Epithelial cell of proximal tubule (primary cell): Measurements from ENCODE around the gene ERI3. TPM values are rescaled to one million over a fixed set of nuclear protein-coding genes. Genes with fewer than 3 reads are reported as not detected.

Source experiments
- DNase-seq: peaks from one replicate; pipeline ENCODE4 v3.0.0-alpha.2; 2011; ENCODE audit warnings: low read depth
- H3K4me3 ChIP-seq: 2 replicates; pipeline ENCODE4 v1.5.1; 2011; ENCODE audit warnings: low read depth, mild to moderate bottlenecking, low read length
- CTCF ChIP-seq: conservative IDR thresholded peaks from 2 replicates; pipeline ENCODE4 v1.5.1; 2012; ENCODE audit warnings: low read depth, mild to moderate bottlenecking, low read length
- total RNA-seq: library from RNA; depleted of rRNA; stranded (reverse); fragments of >200 nt; gene quantifications from 2 replicates; pipeline ENCODE4 v1.2.3, GENCODE V29; 2015

ERI3 gene
- total RNA-seq, 1 donor from 2014 or later, result 51.7 TPM

GRCh38 chr1:44288883-44289282 lies 66.2 kb downstream of the ERI3 start:
- no peak for TF ChIP-seq CTCF
- H3K4me3 ChIP-seq, result no peak overlapping the region
- DNase-seq, result no peak

- H3K4me3 ChIP-seq, result no peak overlapping the region
- no peak for DNase-seq
- no peak for TF ChIP-seq CTCF
These were observed 70.9 kb downstream of the ERI3 start for GRCh38 chr1:44284184-44284583.

- no peak for DNase-seq
- no peak overlapping the region for H3K4me3 ChIP-seq
- no peak for TF ChIP-seq CTCF
These were observed 71.4 kb downstream of the ERI3 start for GRCh38 chr1:44283524-44284173.

GRCh38 chr1:44282704-44283426 lies 72.2 kb downstream of the ERI3 start:
- TF ChIP-seq CTCF, result no peak
- DNase-seq, result no peak

GRCh38 chr1:44281962-44282703 lies 72.9 kb downstream of the ERI3 start:
- no peak for DNase-seq
- no peak overlapping the region for H3K4me3 ChIP-seq
- TF ChIP-seq CTCF, result no peak

More at GRCh38 chr1:44282704-44283426, 72.2 kb downstream of the ERI3 start:
- H3K4me3 ChIP-seq, result no peak overlapping the region

GRCh38 chr1:44276901-44277300 lies 78.2 kb downstream of the ERI3 start:
- DNase-seq, result no peak
- no peak overlapping the region for H3K4me3 ChIP-seq
- TF ChIP-seq CTCF, result no peak
